Mucosa of rectum (tissue), 2 donors: Measurements from ENCODE around the gene ST3GAL4.

Source experiments
- H3K27ac ChIP-seq, 2 donors: one replicate each; pipeline ENCODE4 v1.7.0; 2013; ENCODE audit warnings: inconsistent platforms in 2 of 2, low read depth in 2 of 2, low read length in 2 of 2
- H3K27me3 ChIP-seq, 2 donors: one replicate each; pipeline ENCODE4 v1.7.0; 2013; ENCODE audit warnings: low read length in 2 of 2; ENCODE audit not compliant: control insufficient read depth in 2 of 2, insufficient read depth in 2 of 2
- H3K36me3 ChIP-seq, 2 donors: one replicate each; pipeline ENCODE4 v1.7.0; 2013; ENCODE audit warnings: low read length in 2 of 2; ENCODE audit not compliant: control insufficient read depth in 2 of 2, insufficient read depth in 2 of 2
- H3K4me1 ChIP-seq, 2 donors: one replicate each; pipeline ENCODE4 v1.7.0; 2013; ENCODE audit warnings: low read length in 2 of 2, mild to moderate bottlenecking in 1 of 2; ENCODE audit not compliant: control insufficient read depth in 2 of 2, insufficient read depth in 2 of 2
- H3K4me3 ChIP-seq, 2 donors: one replicate each; pipeline ENCODE4 v1.7.0; 2013; ENCODE audit warnings: low read length in 2 of 2
- H3K9ac ChIP-seq, 2 donors: one replicate each; pipeline ENCODE4 v1.7.0; 2013; ENCODE audit warnings: low read length in 2 of 2, low read depth in 1 of 2, mild to moderate bottlenecking in 1 of 2
- H3K9me3 ChIP-seq, 2 donors: one replicate each; pipeline ENCODE4 v1.7.0; 2013; ENCODE audit warnings: low read length in 2 of 2; ENCODE audit not compliant: control insufficient read depth in 2 of 2
- donor health status: healthy.
- donor health status: Normal muscosa, but diverticular disease.

Gene ST3GAL4

DNA sequence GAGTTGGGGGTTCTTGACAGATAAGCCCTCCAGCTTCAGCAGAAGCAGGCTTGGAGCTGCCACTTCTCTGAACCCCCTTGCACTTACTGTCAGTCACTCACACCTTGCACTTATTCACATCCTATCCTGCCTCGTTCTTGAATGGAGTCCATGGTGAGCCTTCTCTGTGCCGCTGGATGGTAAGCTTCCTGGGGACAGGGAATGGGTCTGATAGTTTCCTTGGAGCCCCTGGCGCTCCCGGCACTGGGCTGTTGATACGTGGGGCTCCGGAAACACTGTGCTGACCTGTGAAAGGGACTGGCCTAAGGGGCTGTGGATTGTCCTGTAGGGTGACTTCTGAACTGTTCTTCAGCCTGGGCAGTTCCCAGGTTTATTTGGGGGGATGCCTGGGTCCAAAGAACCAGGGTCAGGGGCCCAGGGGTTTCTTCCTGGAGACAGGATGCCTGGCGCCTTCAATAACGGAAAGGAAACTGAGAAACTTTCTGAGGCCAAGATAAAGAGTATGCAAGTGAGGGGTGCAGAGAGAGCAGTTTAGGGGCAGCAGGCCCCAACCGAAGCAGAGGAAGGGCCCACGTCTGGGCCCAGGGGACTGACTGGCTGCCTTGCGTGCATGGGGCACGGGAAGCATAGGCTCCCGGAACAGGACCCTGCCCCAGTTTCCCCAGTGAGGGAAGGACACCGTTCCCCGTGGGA, 709 bp upstream of the ST3GAL4 start:
- peak overlapping the region; percentile 65 to 80 for H3K4me3 ChIP-seq
- no peaks in the 10 kb centered on the region for H3K36me3 ChIP-seq
- peak overlapping the region; percentile 62 to 63 for H3K9ac ChIP-seq
- peak overlapping the region; percentile 52 to 70 for H3K27ac ChIP-seq
- peaks cover 13 to 22% of the 10 kb centered on the region in 2 donors for H3K4me1 ChIP-seq
- no peaks in the 10 kb centered on the region for H3K27me3 ChIP-seq
- no peaks in the 10 kb centered on the region for H3K9me3 ChIP-seq

DNA sequence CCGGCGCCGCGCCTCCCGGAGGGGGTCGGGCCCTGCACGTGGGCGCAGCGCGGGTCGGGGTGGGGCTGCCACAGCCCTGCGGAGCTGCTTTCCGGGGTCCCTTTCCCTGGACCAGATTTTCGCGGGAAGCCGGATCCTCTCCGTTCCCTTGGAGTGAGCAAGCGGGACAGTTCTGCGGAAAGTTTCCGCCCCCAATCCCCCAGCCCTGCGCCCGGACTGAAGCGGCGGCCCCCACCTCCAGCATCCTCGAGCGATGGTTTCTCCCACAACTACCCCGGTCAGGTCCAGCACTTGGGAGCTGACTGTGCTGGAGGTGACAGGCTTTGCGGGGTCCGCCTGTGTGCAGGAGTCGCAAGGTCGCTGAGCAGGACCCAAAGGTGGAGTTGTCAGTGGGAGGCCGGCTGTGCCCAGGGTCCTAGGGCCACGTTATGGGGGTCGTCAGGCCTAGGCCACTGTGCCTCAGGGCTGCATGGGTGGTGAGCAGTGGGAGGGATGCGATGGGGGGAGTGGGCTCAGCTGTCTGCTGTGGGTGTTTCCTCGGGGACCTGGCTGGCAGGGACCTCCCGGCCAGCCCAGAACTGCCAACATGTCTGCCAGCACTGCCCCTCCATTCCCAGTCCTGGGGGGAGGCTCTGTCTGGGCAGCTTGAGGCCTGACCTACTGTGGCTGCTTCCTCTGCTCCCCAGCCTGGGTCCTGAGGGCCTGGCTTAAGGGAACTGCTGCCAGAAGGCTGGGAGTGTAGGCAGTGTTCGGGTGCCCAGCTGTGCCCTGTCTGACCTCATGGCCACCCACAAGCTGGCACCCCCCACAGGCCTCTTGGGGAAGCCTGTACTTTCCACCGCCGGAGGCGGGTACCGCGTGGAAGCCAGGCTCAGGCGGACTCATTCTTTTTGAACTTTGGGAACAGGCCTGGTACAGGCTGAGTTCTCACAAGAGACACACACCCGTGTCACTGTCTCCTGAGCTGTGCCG, 726 bp downstream of the ST3GAL4 start:
- H3K27ac ChIP-seq: peak overlapping the region; percentile 52 to 54
- H3K27me3 ChIP-seq: no peaks in the 10 kb centered on the region
- peak overlapping the region; percentile 41 to 50 for H3K9ac ChIP-seq
- H3K9me3 ChIP-seq: no peaks in the 10 kb centered on the region
- H3K4me1 ChIP-seq: peaks cover 17% of the 10 kb centered on the region in 2 donors
- H3K4me3 ChIP-seq: peak overlapping the region; percentile 50 to 61
- no peaks in the 10 kb centered on the region for H3K36me3 ChIP-seq

DNA sequence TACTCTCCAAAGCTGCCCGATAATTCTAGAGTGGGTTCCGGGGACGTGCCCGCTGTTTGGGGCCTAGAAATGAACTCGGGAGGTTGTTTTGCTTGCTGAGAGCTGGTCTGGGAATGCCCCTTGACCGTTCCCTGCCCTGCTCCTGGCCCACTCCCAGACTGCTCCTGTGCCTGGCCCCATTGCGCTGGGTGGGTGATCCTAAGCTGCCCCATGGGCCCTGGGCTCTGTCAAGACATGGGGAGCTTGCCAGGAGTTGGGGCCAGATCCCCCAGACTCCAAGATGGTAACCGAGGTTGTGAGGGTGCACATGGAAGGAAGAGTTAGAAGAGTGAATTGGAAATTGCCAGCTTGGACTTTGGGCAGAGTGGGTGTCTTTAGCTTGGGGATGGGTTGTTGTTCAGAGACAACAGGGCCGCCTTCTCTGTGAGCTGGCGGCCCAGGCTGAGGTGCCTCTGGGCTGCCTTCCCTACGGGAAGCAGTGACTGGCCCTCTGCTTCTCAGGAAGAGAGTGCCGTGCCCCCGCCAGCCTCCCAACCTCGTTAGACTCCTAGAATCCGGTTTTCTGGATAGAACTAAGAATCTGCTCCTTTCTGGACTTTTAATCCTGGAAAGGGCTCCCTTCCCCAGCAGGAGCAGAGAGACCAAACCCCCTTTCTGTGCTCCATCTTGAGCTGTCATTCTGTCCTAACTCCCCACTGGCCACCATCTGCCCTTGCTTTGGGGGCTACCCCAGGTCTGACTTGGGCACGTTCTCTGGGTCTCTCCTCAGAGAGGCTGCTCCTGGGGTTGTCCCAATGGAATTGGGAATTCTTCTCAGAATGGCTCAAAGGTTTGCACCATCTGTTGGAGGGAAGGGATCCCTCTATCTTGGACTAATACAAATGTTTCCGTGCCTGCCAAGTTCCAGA, 1.8 kb downstream of the ST3GAL4 start:
- Histone ChIP-seq H3K9ac (peak overlapping the region in 1 of 2 donors; percentile 50), H3K4me1 (peaks cover 15 to 17% of the 10 kb centered on the region in 2 donors), H3K9me3 (no peaks in the 10 kb centered on the region), H3K36me3 (no peaks in the 10 kb centered on the region), H3K27me3 (no peaks in the 10 kb centered on the region), H3K4me3 (peak overlapping the region; percentile 6 to 61), H3K27ac (peak overlapping the region; percentile 39 to 54)

DNA sequence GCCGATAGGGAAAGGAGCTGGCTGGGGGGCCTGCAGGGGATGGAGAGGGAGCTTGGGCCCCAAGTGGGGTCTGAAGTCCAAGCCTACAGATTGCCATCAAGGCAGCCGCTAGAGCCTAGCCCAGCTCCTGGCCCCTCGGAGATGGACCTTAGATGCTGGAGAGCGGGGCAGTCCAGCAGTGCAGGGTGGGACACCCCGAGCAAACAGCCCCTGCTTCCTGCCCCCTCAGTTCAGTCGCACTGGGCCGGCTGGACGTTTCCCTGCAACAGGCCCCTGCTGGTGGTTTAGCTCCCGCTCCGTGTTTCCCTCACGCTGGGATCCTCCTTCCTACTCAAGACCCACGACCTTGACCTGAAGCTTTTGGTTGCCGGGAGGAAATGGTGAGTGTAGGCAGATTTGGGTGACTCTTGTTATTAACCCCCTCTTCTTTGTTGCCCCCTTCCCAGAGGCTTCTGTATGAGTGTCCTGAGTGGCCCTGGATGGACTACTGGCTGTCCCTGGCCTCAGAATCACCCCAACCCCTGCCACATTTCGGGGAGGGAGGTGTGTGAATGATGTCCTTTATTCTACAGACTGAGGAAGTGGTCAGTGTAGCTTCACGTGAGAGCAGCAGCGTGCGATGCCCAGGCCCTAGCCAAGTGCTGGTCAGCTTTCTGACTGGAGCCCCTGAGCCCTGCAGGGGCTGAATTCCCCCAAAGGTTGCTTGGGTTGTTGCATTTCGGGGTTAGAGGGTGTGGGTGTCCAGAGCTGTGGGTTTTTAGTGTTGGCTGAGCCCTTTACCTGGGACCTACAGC, 2.7 kb downstream of the ST3GAL4 start:
- peak overlapping the region in 1 of 2 donors; percentile 20 for H3K9ac ChIP-seq
- H3K9me3 ChIP-seq: no peaks in the 10 kb centered on the region
- no peaks in the 10 kb centered on the region for H3K27me3 ChIP-seq
- no peak overlapping the region for H3K27ac ChIP-seq
- peak overlapping the region; percentile 6 to 7 for H3K4me3 ChIP-seq
- H3K4me1 ChIP-seq: peaks cover 12 to 17% of the 10 kb centered on the region in 2 donors
- no peaks in the 10 kb centered on the region for H3K36me3 ChIP-seq

DNA sequence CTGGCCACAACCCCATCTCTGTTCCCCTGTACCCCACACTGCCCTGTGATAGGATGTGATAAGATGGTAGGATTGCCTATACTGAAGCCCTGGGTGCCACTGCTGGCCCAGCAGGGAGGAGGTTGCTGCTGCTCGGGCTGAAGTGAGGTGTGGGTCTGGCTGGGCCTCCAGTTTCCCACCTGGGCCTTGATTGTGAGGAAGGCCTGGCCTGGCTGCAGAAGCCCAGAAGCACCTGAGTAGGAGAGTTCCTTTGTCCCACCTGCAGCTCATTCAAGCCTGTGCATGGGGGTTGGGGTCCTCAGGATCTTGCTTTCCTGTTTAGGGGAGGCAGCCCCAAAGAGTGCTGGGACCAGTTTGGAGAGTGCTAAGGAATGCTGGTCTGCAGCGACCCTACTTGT, 3.3 kb downstream of the ST3GAL4 start:
- Histone ChIP-seq H3K27me3 (no peaks in the 10 kb centered on the region), H3K4me1 (peaks cover 10 to 17% of the 10 kb centered on the region in 2 donors), H3K4me3 (peak overlapping the region in 1 of 2 donors; percentile 7), H3K9me3 (no peaks in the 10 kb centered on the region), H3K9ac (peak overlapping the region in 1 of 2 donors; percentile 10), H3K27ac (no peak overlapping the region), H3K36me3 (no peaks in the 10 kb centered on the region)

DNA sequence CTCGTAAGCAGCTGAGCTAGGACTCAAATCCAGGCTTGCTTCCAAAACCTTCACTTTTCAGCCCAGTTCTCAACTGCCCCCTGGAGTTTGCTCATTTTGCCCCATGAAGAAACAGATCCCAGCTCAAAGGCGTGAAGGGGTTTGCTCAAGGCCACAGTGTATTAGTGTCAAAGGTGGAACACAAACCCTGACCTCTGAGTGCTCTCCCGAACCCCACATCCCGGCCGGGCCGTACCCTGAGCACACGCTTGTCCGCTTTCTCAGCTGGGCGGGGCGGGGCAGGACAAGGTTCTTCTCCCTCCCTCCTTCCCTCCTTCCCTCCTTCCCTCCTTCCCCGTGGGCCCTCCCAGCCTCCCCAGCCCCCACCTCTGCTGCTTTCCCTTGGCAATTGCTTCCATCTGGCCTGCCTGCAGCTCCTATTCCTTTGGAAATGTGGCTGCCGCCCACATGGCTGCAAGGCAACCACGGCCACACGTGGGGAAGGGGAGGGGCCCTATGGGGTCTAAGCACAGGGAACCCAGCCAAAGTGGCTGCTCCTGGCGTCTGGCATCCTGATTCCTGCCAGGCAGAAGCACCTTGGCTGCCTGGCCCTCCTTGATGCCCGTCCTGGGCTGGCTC, 4.1 kb downstream of the ST3GAL4 start:
- Histone ChIP-seq H3K27me3 (no peaks in the 10 kb centered on the region), H3K4me3 (no peak overlapping the region), H3K9ac (no peak overlapping the region), H3K27ac (peak overlapping the region in 1 of 2 donors; percentile 32), H3K9me3 (no peaks in the 10 kb centered on the region), H3K36me3 (no peaks in the 10 kb centered on the region), H3K4me1 (peaks cover 10 to 17% of the 10 kb centered on the region in 2 donors)

DNA sequence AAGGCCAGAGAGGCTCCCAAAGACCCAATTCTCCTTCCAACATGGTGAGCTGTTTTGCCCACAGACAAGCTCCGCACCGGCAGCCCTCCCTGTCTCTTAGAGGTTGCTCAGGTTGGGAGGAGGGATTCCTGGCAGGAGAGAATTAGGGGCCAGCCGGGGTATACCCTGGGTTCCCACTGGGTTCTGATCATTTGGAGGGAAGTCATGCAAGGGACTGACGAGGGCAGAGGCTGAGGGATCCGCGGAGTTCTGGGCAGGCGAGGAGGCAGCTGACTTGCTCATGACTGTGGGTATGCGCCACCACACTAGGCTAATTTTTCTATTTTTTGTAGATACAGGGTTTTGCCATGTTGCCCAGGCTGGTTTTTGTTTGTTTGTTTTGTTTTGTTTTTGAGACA, 4.6 kb downstream of the ST3GAL4 start:
- Histone ChIP-seq H3K27ac (no peak overlapping the region), H3K4me1 (peaks cover 10 to 17% of the 10 kb centered on the region in 2 donors), H3K4me3 (no peak overlapping the region), H3K36me3 (no peaks in the 10 kb centered on the region), H3K9me3 (no peaks in the 10 kb centered on the region), H3K27me3 (no peaks in the 10 kb centered on the region), H3K9ac (no peak overlapping the region)

DNA sequence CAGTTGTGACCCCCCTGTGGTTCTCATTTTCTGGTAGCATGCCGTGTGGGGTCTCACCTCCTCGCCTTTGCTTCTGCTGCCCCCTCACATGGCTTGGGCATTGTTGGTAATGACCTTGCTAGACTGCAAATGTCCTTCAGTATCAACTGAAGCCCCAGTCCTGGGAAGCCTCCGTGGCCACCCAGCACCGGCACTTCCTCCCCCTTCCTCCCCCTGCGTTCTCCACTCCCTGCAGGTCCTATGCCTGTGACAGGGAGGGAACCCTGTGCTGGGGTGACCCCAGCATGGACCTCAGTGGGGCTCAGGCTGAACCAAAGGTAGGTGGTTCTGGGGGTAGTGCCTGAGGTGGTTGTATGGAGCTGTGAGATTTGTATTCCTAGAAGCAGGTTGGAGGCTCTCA, 5.9 kb downstream of the ST3GAL4 start:
- H3K4me3 ChIP-seq: no peak overlapping the region
- no peak overlapping the region for H3K27ac ChIP-seq
- peaks cover 13 to 25% of the 10 kb centered on the region in 2 donors for H3K4me1 ChIP-seq
- no peak overlapping the region for H3K9ac ChIP-seq
- H3K36me3 ChIP-seq: no peaks in the 10 kb centered on the region
- no peaks in the 10 kb centered on the region for H3K27me3 ChIP-seq
- no peaks in the 10 kb centered on the region for H3K9me3 ChIP-seq
